GM12878 (cell line): ENCODE measurements around the gene SPTBN1. TPM values are rescaled to one million over a fixed set of nuclear protein-coding genes. Genes with fewer than 3 reads are reported as not detected.
A peak's percentile ranks its signal among the peaks of the same experiment; 100 is the strongest.

Source experiments
- ATAC-seq: fragments of 200-7000 bp; cut with Tn5 transposase; 3 replicates; pipeline ENCODE4 v1.9.1; 2020; ENCODE audit warnings: mild to moderate bottlenecking, moderate library complexity
- BruUV-seq: library from RNA; stranded (reverse); fragments of 400-500 nt; replicated peaks from 2 replicates; lab custom pipeline; 2021; lab: Mats Ljungman, UMichigan
- CTCF ChIA-PET: fragments of 300-600 bp; sonication (Branson Sonifier 250); formaldehyde crosslinking; extraction: SDS; loops from one replicate; lab custom pipeline; 2021; ENCODE audit warnings: inconsistent platforms; lab: Yijun Ruan, JAX
- POLR2A ChIA-PET: fragments of 350-600 bp; formaldehyde crosslinking; extraction: SDS; loops from one replicate; lab custom pipeline; 2021; ENCODE audit warnings: inconsistent platforms; lab: Charles Lee
- RAD21 ChIA-PET: fragments of 300-600 bp; sonication (Branson Sonifier 250); formaldehyde crosslinking; loops from one replicate; lab custom pipeline; 2023; ENCODE audit warnings: antibody characterized with exemption; ENCODE audit not compliant: unreplicated experiment; lab: Charles Lee
- SMC1A ChIA-PET: fragments of 300-600 bp; sonication (Branson Sonifier 250); formaldehyde crosslinking; loops from one replicate; lab custom pipeline; 2023; ENCODE audit not compliant: unreplicated experiment, uncharacterized antibody; lab: Charles Lee
- DNase-seq: peaks from one replicate; pipeline ENCODE4 v3.0.0-alpha.2; 2011; ENCODE audit warnings: low read depth, low spot score
- FAIRE-seq: peaks from 3 replicates; lab custom pipeline; 2011; peaks lifted over from hg19 to GRCh38; lab: Jason Lieb, UNC
- H2AFZ ChIP-seq: 2 replicates; pipeline ENCODE4 v1.6.0; 2011; ENCODE audit warnings: low read depth, low read length, control low read depth; ENCODE audit not compliant: control insufficient read depth
- H3K27ac ChIP-seq: 2 replicates; pipeline ENCODE4 v1.5.1; 2011; ENCODE audit warnings: control low read depth; ENCODE audit not compliant: control insufficient read depth, insufficient read depth
- H3K27me3 ChIP-seq, 2 experiments: replicated peaks in 1 of 2; 2 replicates each; pipeline versions ENCODE4 v1.6.0 to v1.6.1; 2011; ENCODE audit warnings: low read length in 1 of 2; ENCODE audit not compliant: control insufficient read depth in 2 of 2, insufficient read depth in 2 of 2
- H3K36me3 ChIP-seq, 2 experiments: 2 replicates each; pipeline ENCODE4 v1.5.1; 2011; ENCODE audit warnings: low read length in 1 of 2; ENCODE audit not compliant: control insufficient read depth in 2 of 2, insufficient read depth in 2 of 2
- H3K4me1 ChIP-seq: 2 replicates; pipeline ENCODE4 v1.6.1; 2011; ENCODE audit warnings: mild to moderate bottlenecking, low read length, moderate library complexity, mixed read lengths; ENCODE audit not compliant: control insufficient read depth, insufficient read depth
- H3K4me2 ChIP-seq: 2 replicates; pipeline ENCODE4 v1.6.0; 2011; ENCODE audit warnings: control low read depth; ENCODE audit not compliant: control insufficient read depth, insufficient read depth
- H3K4me3 ChIP-seq: fragments of 200-600 bp; sonication (generic); 2 replicates; pipeline ENCODE4 v1.5.1; 2016
- H3K79me2 ChIP-seq: 2 replicates; pipeline ENCODE4 v1.6.0; 2011; ENCODE audit warnings: low read length; ENCODE audit not compliant: control insufficient read depth, insufficient read depth
- H3K9ac ChIP-seq: 2 replicates; pipeline ENCODE4 v1.8.0; 2011; ENCODE audit warnings: low read length, control low read depth, mixed read lengths; ENCODE audit not compliant: control insufficient read depth, insufficient read depth
- H3K9me3 ChIP-seq: replicated peaks from 3 replicates; pipeline ENCODE4 v1.5.1; 2011; ENCODE audit warnings: mild to moderate bottlenecking, low read length; ENCODE audit not compliant: control insufficient read depth, insufficient read depth
- H4K20me1 ChIP-seq: 2 replicates; pipeline ENCODE4 v1.6.0; 2011; ENCODE audit not compliant: control insufficient read depth, insufficient read depth
- ATF7 ChIP-seq: fragments of 450-650 bp; IDR thresholded peaks from 2 replicates; pipeline ENCODE4 v1.6.1; 2016; ENCODE audit warnings: low read depth, mild to moderate bottlenecking
- BACH1 ChIP-seq: fragments of 450-650 bp; IDR thresholded peaks from 2 replicates; pipeline ENCODE4 v1.6.1; 2017; ENCODE audit warnings: mild to moderate bottlenecking, borderline replicate concordance
- BHLHE40 ChIP-seq, 2 experiments: fragments of 450-650 bp in 1 of 2; IDR thresholded peaks; 2 replicates each; pipeline ENCODE4 v1.6.1; 2011 to 2017; ENCODE audit warnings: low read depth in 2 of 2, borderline replicate concordance in 1 of 2, improper control_type of control experiment in 1 of 2, low read length in 1 of 2, mild to moderate bottlenecking in 1 of 2
- EZH2 ChIP-seq: IDR thresholded peaks from 2 replicates; pipeline ENCODE4 v1.6.1; 2012; ENCODE audit warnings: low read depth, mild to moderate bottlenecking, control low read depth, inconsistent platforms, low read length, borderline replicate concordance; ENCODE audit not compliant: control insufficient read depth
- FOXM1 ChIP-seq: IDR thresholded peaks from 2 replicates; pipeline ENCODE4 v1.6.1; 2012; ENCODE audit warnings: low read depth, mild to moderate bottlenecking, inconsistent platforms, low read length, moderate library complexity
- HCFC1 ChIP-seq: fragments of 150-350 bp; IDR thresholded peaks from 2 replicates; pipeline ENCODE4 v1.6.1; 2014; ENCODE audit warnings: low read length
- NR2C1 ChIP-seq: fragments of 450-650 bp; IDR thresholded peaks from 2 replicates; pipeline ENCODE4 v1.6.1; 2017; ENCODE audit warnings: antibody characterized with exemption, mild to moderate bottlenecking, moderate library complexity
- PAX5 ChIP-seq: IDR thresholded peaks from 2 replicates; pipeline ENCODE4 v1.6.1; 2011; ENCODE audit warnings: low read depth, low read length, borderline replicate concordance
- PAX8 ChIP-seq: fragments of 450-650 bp; IDR thresholded peaks from 2 replicates; pipeline ENCODE4 v1.6.1; 2017; ENCODE audit warnings: mild to moderate bottlenecking, moderate library complexity
- POLR2A ChIP-seq: IDR thresholded peaks from 2 replicates; pipeline ENCODE4 v1.6.1; 2011; ENCODE audit warnings: low read depth, mild to moderate bottlenecking, low read length
- RELB ChIP-seq: fragments of 450-650 bp; IDR thresholded peaks from 2 replicates; pipeline ENCODE4 v1.6.1; 2017; ENCODE audit warnings: low read depth, mild to moderate bottlenecking, moderate library complexity
- SMAD1 ChIP-seq: fragments of 450-650 bp; IDR thresholded peaks from 2 replicates; pipeline ENCODE4 v1.6.1; 2018; ENCODE audit warnings: mild to moderate bottlenecking, low read depth; ENCODE audit not compliant: partially characterized antibody
- TAF1 ChIP-seq: IDR thresholded peaks from 2 replicates; pipeline ENCODE4 v1.6.1; 2011; ENCODE audit warnings: mild to moderate bottlenecking, low read depth, low read length, borderline replicate concordance
- ZNF24 ChIP-seq: fragments of 450-650 bp; IDR thresholded peaks from 2 replicates; pipeline ENCODE4 v1.6.1; 2017; ENCODE audit warnings: antibody characterized with exemption, mild to moderate bottlenecking
- ZNF384 ChIP-seq: IDR thresholded peaks from 2 replicates; pipeline ENCODE4 v1.6.1; 2012; ENCODE audit warnings: low read depth, mild to moderate bottlenecking, low read length, improper control_type of control experiment, borderline replicate concordance
- WGBS: methylation state at CpG from one replicate; pipeline ENCODE4 v1.1.6; 2016; ENCODE audit warnings: low lambda C conversion rate; ENCODE audit not compliant: insufficient replicate concordance, insufficient coverage; ENCODE audit errors: missing lambda C conversion rate; 5-methylcytosine and 5-hydroxymethylcytosine counted together
- in situ Hi-C: fragments of 300-500 bp; cut with MboI; formaldehyde crosslinking; loops from 9 replicates; pipeline ENCODE4 v1.14.3; 2018; ENCODE audit warnings: mixed read lengths
- intact Hi-C: fragments of 100-400 bp; cut with micrococcal nuclease; formaldehyde crosslinking; loops from one replicate; pipeline ENCODE4 v1.14.2; 2022; ENCODE audit not compliant: unreplicated experiment
- polyA plus RNA-seq, 11 experiments: library from polyadenylated mRNA; depleted of rRNA in 4 of 11; unstranded in 6 of 11; stranded (reverse) in 5 of 11; fragments of >200 nt; fragmentation: Nextera tagmentation in 4 of 11; fragmentation: Illumina TruSeq in 1 of 11; extraction: Ambion mirVana in 4 of 11; extraction: Trizol in 1 of 11; gene quantifications; 1 replicate in 1 of 11; 2 replicates in 10 of 11; pipeline versions ENCODE4 v1.2.1 to v1.2.3, GENCODE V29; 2011 to 2016; ENCODE audit warnings: inconsistent platforms in 2 of 11, missing spikeins in 2 of 11, low read depth in 1 of 11
- total RNA-seq, 4 experiments: library from RNA; depleted of rRNA in 3 of 4; stranded (reverse); fragments of >200 nt in 3 of 4; fragmentation: Illumina TruSeq in 1 of 4; extraction: Trizol in 1 of 4; gene quantifications; 2 replicates each; pipeline versions ENCODE4 v1.2.1 to v1.2.3, GENCODE V29; 2013 to 2021
- TF ChIP-seq, protein P1 (sequence below): fragments of 450-650 bp; IDR thresholded peaks from 2 replicates; pipeline ENCODE4 v1.6.1; 2017; ENCODE audit warnings: mild to moderate bottlenecking, low read depth, inconsistent platforms; ENCODE audit not compliant: poor library complexity, severe bottlenecking
- TF ChIP-seq, protein P2 (sequence below): IDR thresholded peaks from 2 replicates; pipeline ENCODE4 v1.6.1; 2012; ENCODE audit warnings: low read depth, low read length, improper control_type of control experiment

The SPTBN1 gene
- total and polyA plus RNA-seq, 10 of the 15 experiments (the other 5 are each of a cell fraction or from before 2014, with no cell fraction given): 20.6 to 154 (median 76.7) TPM

- TF ChIP-seq EZH2 (no peak), ZNF384 (no peak), FOXM1 (no peak), PAX8 (no peak)
- TF ChIP-seq, all 136 proteins: peak for 22
Observed at GRCh38 chr2:54557601-54558187, 101.6 kb downstream of the SPTBN1 start (continued).

- peak overlapping the region; percentile 85 for H3K9ac ChIP-seq
- H4K20me1 ChIP-seq: no peaks in the 10 kb centered on the region
- intact Hi-C loops: no loop called here
- peak overlapping the region; percentile 80 for H2AFZ ChIP-seq
- BruUV-seq: TSS peak; percentile 81
- H3K4me1 ChIP-seq: peaks cover 18% of the 10 kb centered on the region
- H3K36me3 ChIP-seq: no peaks in the 10 kb centered on the region; a peak in 1 of 4 replicates
- no peak for DNase-seq
- H3K27me3 ChIP-seq: no peaks in the 10 kb centered on the region
- peak; percentile 63 for ATAC-seq
- ChIA-PET POLR2A (interaction anchor here (0.8 to 14.4 kb wide), 18 partner anchors 9 to 590 kb away, joined by 3 to 504 read pairs (median 5); no protein-coding TSS in a partner anchor), SMC1A (interaction anchor here (0.7 to 21.8 kb wide), 19 partner anchors 8 to 108 kb away, joined by 3 to 569 read pairs (median 6); no protein-coding TSS in a partner anchor), RAD21 (interaction anchor here (0.6 to 10.8 kb wide), 21 partner anchors 8 to 146 kb away, joined by 3 to 195 read pairs (median 5); no protein-coding TSS in a partner anchor), CTCF (interaction anchor here (0.7 to 7.0 kb wide), 17 partner anchors 8 to 492 kb away, joined by 3 to 79 read pairs (median 5); partner anchors contain the start of gene RTN4)
- WGBS: under 1% methylated on average over 59 of the region's 59 CpGs
- H3K9me3 ChIP-seq: no peaks in the 10 kb centered on the region
- peak overlapping the region; percentile 91 for H3K4me2 ChIP-seq
- in situ Hi-C loops: no loop called here
- H3K27ac ChIP-seq: peak overlapping the region; percentile 96
- H3K4me3 ChIP-seq: peak overlapping the region; percentile 99
- peaks cover 57% of the 10 kb centered on the region for H3K79me2 ChIP-seq
- FAIRE-seq: no peak
- peak; percentile 23 to 57; a peak in 1 of 4 replicates for TF ChIP-seq BHLHE40 (IDR thresholded peaks at IDR 0.05; ENCODE audit: borderline replicate concordance in 1 of 2, low read depth in 2 of 2, low read length in 1 of 2)
- peak; percentile 59 for TF ChIP-seq ATF7
- TF ChIP-seq TAF1: no peak
- peak; percentile 22; the same call in 1 of the 2 replicates for TF ChIP-seq PAX5
- 0 out of 2 replicates have a peak, but pooled peaks have one; percentile 18 for TF ChIP-seq RELB
- TF ChIP-seq, protein P1, sequence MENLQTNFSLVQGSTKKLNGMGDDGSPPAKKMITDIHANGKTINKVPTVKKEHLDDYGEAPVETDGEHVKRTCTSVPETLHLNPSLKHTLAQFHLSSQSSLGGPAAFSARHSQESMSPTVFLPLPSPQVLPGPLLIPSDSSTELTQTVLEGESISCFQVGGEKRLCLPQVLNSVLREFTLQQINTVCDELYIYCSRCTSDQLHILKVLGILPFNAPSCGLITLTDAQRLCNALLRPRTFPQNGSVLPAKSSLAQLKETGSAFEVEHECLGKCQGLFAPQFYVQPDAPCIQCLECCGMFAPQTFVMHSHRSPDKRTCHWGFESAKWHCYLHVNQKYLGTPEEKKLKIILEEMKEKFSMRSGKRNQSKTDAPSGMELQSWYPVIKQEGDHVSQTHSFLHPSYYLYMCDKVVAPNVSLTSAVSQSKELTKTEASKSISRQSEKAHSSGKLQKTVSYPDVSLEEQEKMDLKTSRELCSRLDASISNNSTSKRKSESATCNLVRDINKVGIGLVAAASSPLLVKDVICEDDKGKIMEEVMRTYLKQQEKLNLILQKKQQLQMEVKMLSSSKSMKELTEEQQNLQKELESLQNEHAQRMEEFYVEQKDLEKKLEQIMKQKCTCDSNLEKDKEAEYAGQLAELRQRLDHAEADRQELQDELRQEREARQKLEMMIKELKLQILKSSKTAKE: peak; percentile 28
- TF ChIP-seq ZNF24: no peak
- TF ChIP-seq SMAD1: peak; percentile 29
- TF ChIP-seq, protein P2, sequence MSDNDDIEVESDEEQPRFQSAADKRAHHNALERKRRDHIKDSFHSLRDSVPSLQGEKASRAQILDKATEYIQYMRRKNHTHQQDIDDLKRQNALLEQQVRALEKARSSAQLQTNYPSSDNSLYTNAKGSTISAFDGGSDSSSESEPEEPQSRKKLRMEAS: peak; percentile 8; the same call in 1 of the 2 replicates
- TF ChIP-seq HCFC1: no peak
- no peak for TF ChIP-seq NR2C1
- no peak for TF ChIP-seq BACH1
- peak; percentile 78 for TF ChIP-seq POLR2A
Observed at GRCh38 chr2:54558188-54559005, 102.3 kb downstream of the SPTBN1 start.
